ENCODE data around the gene FANCD2. TPM values are rescaled to one million over a fixed set of nuclear protein-coding genes. Genes with fewer than 3 reads are reported as not detected.

FANCD2 gene
- total and polyA plus RNA-seq, 2 experiments from 2014 or later, result 61.5 to 71.6 TPM

DNA sequence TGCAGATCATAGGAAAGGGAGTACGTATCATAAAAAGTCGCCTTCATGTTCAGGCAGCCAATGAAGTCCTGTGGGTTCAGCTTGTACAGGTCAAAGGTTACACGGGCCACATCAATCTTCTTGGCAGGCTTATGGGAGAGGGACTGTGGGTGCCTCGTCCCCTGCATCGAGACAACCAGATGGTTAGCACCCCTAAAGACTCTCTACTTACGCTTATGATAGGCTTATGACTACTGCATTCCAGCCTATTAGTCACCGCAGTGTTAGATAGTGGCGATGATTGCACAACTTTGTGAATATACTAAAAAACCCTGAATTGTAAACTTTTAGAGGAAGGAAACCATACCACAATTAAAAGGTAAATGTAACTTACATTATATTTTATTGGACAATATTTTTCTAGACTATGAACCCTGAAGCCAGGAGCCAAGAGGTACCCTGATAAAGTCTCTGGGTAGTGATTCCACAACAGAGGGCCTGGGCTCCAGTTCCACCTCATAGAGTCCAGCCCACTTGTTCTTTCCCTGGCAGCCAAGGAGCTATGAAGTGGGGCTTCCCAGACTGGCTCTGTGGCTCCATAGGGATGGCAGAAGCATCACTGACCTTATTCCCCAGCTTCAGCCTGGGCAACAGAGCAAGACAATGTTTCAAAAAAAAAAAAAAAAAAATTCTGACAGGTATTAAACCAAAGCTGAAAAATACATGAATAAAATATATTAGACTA is 2.5 kb upstream of the FANCD2 start (continued):
- TF ChIP-seq REST (IDR thresholded peaks at IDR 0.05; ENCODE audit: unreplicated experiment) (no peak), ZNF331 (CRISPR knock-in tag; IDR thresholded peaks at IDR 0.05; ENCODE audit: low read depth) (no peak), ZNF114 (CRISPR knock-in tag; IDR thresholded peaks at IDR 0.05) (no peak), STAT1 (IDR thresholded peaks at IDR 0.05; ENCODE audit: unreplicated experiment) (no peak), CREB1 (CRISPR knock-in tag; IDR thresholded peaks at IDR 0.05; ENCODE audit: low read depth) (no peak), EZH2 (IDR thresholded peaks at IDR 0.05; ENCODE audit: low read depth, unreplicated experiment) (no peak)
- TF ChIP-seq, protein P1, sequence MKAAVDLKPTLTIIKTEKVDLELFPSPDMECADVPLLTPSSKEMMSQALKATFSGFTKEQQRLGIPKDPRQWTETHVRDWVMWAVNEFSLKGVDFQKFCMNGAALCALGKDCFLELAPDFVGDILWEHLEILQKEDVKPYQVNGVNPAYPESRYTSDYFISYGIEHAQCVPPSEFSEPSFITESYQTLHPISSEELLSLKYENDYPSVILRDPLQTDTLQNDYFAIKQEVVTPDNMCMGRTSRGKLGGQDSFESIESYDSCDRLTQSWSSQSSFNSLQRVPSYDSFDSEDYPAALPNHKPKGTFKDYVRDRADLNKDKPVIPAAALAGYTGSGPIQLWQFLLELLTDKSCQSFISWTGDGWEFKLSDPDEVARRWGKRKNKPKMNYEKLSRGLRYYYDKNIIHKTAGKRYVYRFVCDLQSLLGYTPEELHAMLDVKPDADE (IDR thresholded peaks at IDR 0.05), result no peak

DNA sequence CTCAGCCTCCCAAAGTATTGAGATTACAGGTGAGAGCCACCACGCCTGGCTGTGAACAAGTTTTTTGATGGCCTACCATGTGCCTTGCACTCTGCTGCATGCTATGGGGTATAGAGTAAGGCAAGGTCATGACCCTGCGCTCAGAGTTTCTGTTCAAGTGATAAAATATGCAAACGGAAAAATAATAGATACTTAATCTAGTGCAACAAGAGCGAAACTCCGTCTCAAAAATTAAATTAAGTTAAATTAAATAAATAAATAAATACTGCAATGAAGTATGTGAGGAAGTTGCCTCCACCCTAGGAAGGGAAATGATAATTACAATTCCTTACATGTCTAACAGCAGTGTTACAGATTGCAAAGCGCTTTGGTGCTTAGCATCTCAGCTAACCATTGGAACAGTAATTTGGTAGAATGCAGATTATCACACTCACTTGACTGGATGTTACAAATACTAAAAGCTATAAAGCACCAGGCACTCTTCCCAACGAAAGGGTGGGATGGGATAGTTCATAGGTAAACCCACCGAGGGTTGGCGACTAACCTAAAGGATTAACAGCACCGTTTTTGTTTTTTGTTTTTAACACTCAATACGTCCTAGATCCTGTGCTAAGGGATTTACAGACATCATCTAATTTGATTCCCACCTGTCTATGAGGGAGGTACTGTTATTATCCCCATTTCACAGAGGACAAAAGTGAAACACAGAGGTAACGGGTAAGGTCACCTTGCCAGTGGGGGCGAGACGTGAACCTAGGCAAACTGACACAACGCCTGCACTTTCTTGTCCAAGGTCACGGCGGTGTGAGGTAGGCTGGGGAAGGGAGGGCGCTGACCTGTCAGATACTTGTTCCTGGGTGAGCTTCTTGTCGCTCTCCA is 793 bp upstream of the FANCD2 start:
- H3K9me3 Mint-ChIP-seq, result no peaks in the 10 kb centered on the region
- H3K27ac ChIP-seq (ENCODE audit: low read depth), result peak overlapping the region; percentile 96; the same call in 1 of the 2 replicates
- peaks cover 51% of the 10 kb centered on the region for H3K79me2 ChIP-seq (replicated peaks; ENCODE audit: insufficient read depth)
- H3K9me2 ChIP-seq (ENCODE audit: insufficient read depth), result no peaks in the 10 kb centered on the region
- peak overlapping the region; percentile 87 for H2AFZ ChIP-seq
- no peaks in the 10 kb centered on the region for H4K20me1 ChIP-seq (replicated peaks; ENCODE audit: insufficient read depth)
- peaks cover 5% of the 10 kb centered on the region; the same call in 2 of the 3 replicates for H3K4me1 Mint-ChIP-seq
- no peaks in the 10 kb centered on the region for H3K36me3 ChIP-seq (ENCODE audit: insufficient read depth)
- H3K27me3 ChIP-seq (ENCODE audit: insufficient read depth), result no peaks in the 10 kb centered on the region
- peaks cover 8% of the 10 kb centered on the region for H3K27me3 Mint-ChIP-seq (ENCODE audit: insufficient read depth, low read depth, poor library complexity)
- H3K4me1 ChIP-seq (ENCODE audit: insufficient read depth), result peaks cover 6% of the 10 kb centered on the region
- H3K27ac Mint-ChIP-seq, result peak overlapping the region; percentile 99
- no peak for DNase-seq (ENCODE audit: low spot score)
- no peak for ATAC-seq
- peak overlapping the region; percentile 99 for H3K4me3 Mint-ChIP-seq
- H3K36me3 Mint-ChIP-seq (ENCODE audit: low read depth), result peaks cover 25% of the 10 kb centered on the region
- H3K4me3 ChIP-seq, result peak overlapping the region; percentile 71
- H3F3A ChIP-seq (replicated peaks; ENCODE audit: low read depth), result no peaks in the 10 kb centered on the region
- H3K4me2 ChIP-seq, result peak overlapping the region; percentile 88
- TF ChIP-seq NANOG (IDR thresholded peaks at IDR 0.05; ENCODE audit: borderline replicate concordance) (no peak), CREB1 (CRISPR knock-in tag; IDR thresholded peaks at IDR 0.05; ENCODE audit: low read depth) (no peak), ZNF114 (CRISPR knock-in tag; IDR thresholded peaks at IDR 0.05) (no peak), EZH2 (IDR thresholded peaks at IDR 0.05; ENCODE audit: low read depth, unreplicated experiment) (no peak), EZH2phosphoT487 (IDR thresholded peaks at IDR 0.05; ENCODE audit: unreplicated experiment) (no peak), REST (IDR thresholded peaks at IDR 0.05; ENCODE audit: unreplicated experiment) (no peak), CTCF (conservative IDR thresholded peaks at IDR 0.05; ENCODE audit: low read depth in 2 of 2) (no peak), POLR2AphosphoS5 (IDR thresholded peaks at IDR 0.05; ENCODE audit: low read depth) (no peak), JUNB (IDR thresholded peaks at IDR 0.05; ENCODE audit: unreplicated experiment) (no peak), ZNF331 (CRISPR knock-in tag; IDR thresholded peaks at IDR 0.05; ENCODE audit: low read depth) (no peak)
- TF ChIP-seq, protein P1 (IDR thresholded peaks at IDR 0.05), result no peak
